GM23338 (cell line): Measurements from ENCODE around the gene HEPACAM. TPM values are rescaled to one million over a fixed set of nuclear protein-coding genes. Genes with fewer than 3 reads are reported as not detected.

Experiments
- ATAC-seq: fragments of 200-7000 bp; cut with Tn5 transposase; 3 replicates; pipeline ENCODE4 v1.9.1; 2020
- DNase-seq: peaks from one replicate; pipeline ENCODE4 v3.0.0-alpha.2; 2015; ENCODE audit warnings: low spot score
- H2AFZ ChIP-seq: fragments of 200-600 bp; sonication (generic); 2 replicates; pipeline ENCODE4 v1.8.0; 2016; ENCODE audit warnings: antibody characterized with exemption, mild to moderate bottlenecking, moderate library complexity
- H3F3A ChIP-seq: fragments of 200-600 bp; sonication (generic); replicated peaks from 2 replicates; pipeline ENCODE4 v1.8.0; 2017; ENCODE audit warnings: antibody characterized with exemption, mixed run types, low read depth
- H3K27ac ChIP-seq: fragments of 200-600 bp; sonication (generic); 2 replicates; pipeline ENCODE4 v1.6.1; 2016; ENCODE audit warnings: low read depth
- H3K27me3 ChIP-seq: fragments of 200-600 bp; sonication (generic); 2 replicates; pipeline ENCODE4 v1.8.0; 2016; ENCODE audit warnings: mild to moderate bottlenecking, mixed run types, moderate library complexity; ENCODE audit not compliant: insufficient read depth
- H3K36me3 ChIP-seq: fragments of 200-600 bp; sonication (generic); 2 replicates; pipeline ENCODE4 v1.8.0; 2016; ENCODE audit warnings: mild to moderate bottlenecking; ENCODE audit not compliant: insufficient read depth
- H3K4me1 ChIP-seq: fragments of 200-600 bp; sonication (generic); 2 replicates; pipeline ENCODE4 v1.8.0; 2016; ENCODE audit warnings: mild to moderate bottlenecking, moderate library complexity; ENCODE audit not compliant: insufficient read depth
- H3K4me2 ChIP-seq: fragments of 200-600 bp; sonication (generic); 2 replicates; pipeline ENCODE4 v1.7.1; 2017; ENCODE audit warnings: mixed run types
- H3K4me3 ChIP-seq: fragments of 200-600 bp; sonication (generic); 2 replicates; pipeline ENCODE4 v1.6.1; 2016; ENCODE audit warnings: mixed run types
- H3K79me2 ChIP-seq: fragments of 200-600 bp; sonication (generic); replicated peaks from 2 replicates; pipeline ENCODE4 v1.8.0; 2017; ENCODE audit warnings: mild to moderate bottlenecking; ENCODE audit not compliant: insufficient read depth
- H3K9me2 ChIP-seq: fragments of 200-600 bp; sonication (generic); 2 replicates; pipeline ENCODE4 v1.8.0; 2017; ENCODE audit not compliant: insufficient read depth
- H4K20me1 ChIP-seq: fragments of 200-600 bp; sonication (generic); replicated peaks from 2 replicates; pipeline ENCODE4 v1.8.0; 2017; ENCODE audit warnings: mild to moderate bottlenecking; ENCODE audit not compliant: insufficient read depth
- H3K27ac Mint-ChIP-seq: 2 replicates; pipeline ENCODE4 v1.8.0; 2020; ENCODE audit warnings: inconsistent platforms, mild to moderate bottlenecking, moderate library complexity, mixed read lengths
- H3K27me3 Mint-ChIP-seq: 3 replicates; pipeline ENCODE4 v1.8.0; 2022; ENCODE audit warnings: low read depth, mild to moderate bottlenecking, moderate library complexity, mixed read lengths, inconsistent platforms; ENCODE audit not compliant: insufficient read depth, poor library complexity
- H3K36me3 Mint-ChIP-seq: 3 replicates; pipeline ENCODE4 v1.8.0; 2021; ENCODE audit warnings: low read depth, mild to moderate bottlenecking, inconsistent platforms, moderate library complexity, mixed read lengths
- H3K4me1 Mint-ChIP-seq: 3 replicates; pipeline ENCODE4 v1.8.0; 2020; ENCODE audit warnings: mild to moderate bottlenecking, inconsistent platforms, mixed read lengths
- H3K4me3 Mint-ChIP-seq: 3 replicates; pipeline ENCODE4 v1.8.0; 2021; ENCODE audit warnings: moderate library complexity, mild to moderate bottlenecking, inconsistent platforms, mixed read lengths
- H3K9me3 Mint-ChIP-seq: 3 replicates; pipeline ENCODE4 v1.8.0; 2020; ENCODE audit warnings: moderate library complexity, mild to moderate bottlenecking, inconsistent platforms, mixed read lengths
- CREB1 ChIP-seq: fragments of 250-450 bp; sonication (Bioruptor Pico); IDR thresholded peaks from 2 replicates; pipeline ENCODE4 v1.5.0; 2020; ENCODE audit warnings: low read depth, mild to moderate bottlenecking, moderate library complexity
- EZH2phosphoT487 ChIP-seq: fragments of 200-600 bp; sonication (generic); IDR thresholded peaks from one replicate; pipeline ENCODE4 v1.8.1; 2018; ENCODE audit warnings: antibody characterized with exemption; ENCODE audit not compliant: unreplicated experiment
- JUNB ChIP-seq: IDR thresholded peaks from one replicate; pipeline ENCODE4 v1.6.1; 2016; ENCODE audit warnings: antibody characterized with exemption; ENCODE audit not compliant: unreplicated experiment
- POLR2AphosphoS5 ChIP-seq: IDR thresholded peaks from 2 replicates; pipeline ENCODE4 v1.6.1; 2016; ENCODE audit warnings: antibody characterized with exemption, low read depth
- STAT1 ChIP-seq: IDR thresholded peaks from one replicate; pipeline ENCODE4 v1.6.1; 2016; ENCODE audit warnings: antibody characterized with exemption; ENCODE audit not compliant: unreplicated experiment
- ZNF114 ChIP-seq: fragments of 250-450 bp; sonication (Bioruptor Pico); IDR thresholded peaks from 2 replicates; pipeline ENCODE4 v1.5.0; 2020; ENCODE audit warnings: mild to moderate bottlenecking, moderate library complexity
- ZNF331 ChIP-seq: fragments of 250-450 bp; sonication (Bioruptor Pico); IDR thresholded peaks from 2 replicates; pipeline ENCODE4 v1.5.0; 2020; ENCODE audit warnings: low read depth, mild to moderate bottlenecking, moderate library complexity
- polyA plus RNA-seq: library from polyadenylated mRNA; unstranded; fragments of >200 nt; fragmentation: Nextera tagmentation; extraction: Ambion mirVana; gene quantifications from 2 replicates; pipeline ENCODE4 v1.2.1, GENCODE V29; 2016
- total RNA-seq: library from RNA; depleted of rRNA; stranded (reverse); fragments of >200 nt; shearing (Covaris generic); gene quantifications from 2 replicates; pipeline ENCODE4 v1.2.3, GENCODE V29; 2014
- TF ChIP-seq, protein P1 (sequence below): IDR thresholded peaks from 2 replicates; pipeline ENCODE4 v1.6.1; 2016; ENCODE audit warnings: antibody characterized with exemption
- TF ChIP-seq, protein P2 (sequence below), 2 experiments: fragments of 200-600 bp in 1 of 2; sonication (generic) in 1 of 2; conservative IDR thresholded peaks; 2 replicates each; pipeline versions ENCODE4 v1.5.1 to v1.6.1; 2016 to 2017; ENCODE audit warnings: antibody characterized with exemption in 2 of 2, low read depth in 2 of 2, mild to moderate bottlenecking in 2 of 2, moderate library complexity in 1 of 2
- TF ChIP-seq, protein P3 (sequence below): fragments of 250-450 bp; sonication (Bioruptor Pico); IDR thresholded peaks from 2 replicates; pipeline ENCODE4 v1.5.0; 2020; ENCODE audit warnings: mild to moderate bottlenecking, moderate library complexity

The HEPACAM gene
- total and polyA plus RNA-seq, 2 experiments from 2014 or later, result 0.17 TPM; not detected in 1

DNA sequence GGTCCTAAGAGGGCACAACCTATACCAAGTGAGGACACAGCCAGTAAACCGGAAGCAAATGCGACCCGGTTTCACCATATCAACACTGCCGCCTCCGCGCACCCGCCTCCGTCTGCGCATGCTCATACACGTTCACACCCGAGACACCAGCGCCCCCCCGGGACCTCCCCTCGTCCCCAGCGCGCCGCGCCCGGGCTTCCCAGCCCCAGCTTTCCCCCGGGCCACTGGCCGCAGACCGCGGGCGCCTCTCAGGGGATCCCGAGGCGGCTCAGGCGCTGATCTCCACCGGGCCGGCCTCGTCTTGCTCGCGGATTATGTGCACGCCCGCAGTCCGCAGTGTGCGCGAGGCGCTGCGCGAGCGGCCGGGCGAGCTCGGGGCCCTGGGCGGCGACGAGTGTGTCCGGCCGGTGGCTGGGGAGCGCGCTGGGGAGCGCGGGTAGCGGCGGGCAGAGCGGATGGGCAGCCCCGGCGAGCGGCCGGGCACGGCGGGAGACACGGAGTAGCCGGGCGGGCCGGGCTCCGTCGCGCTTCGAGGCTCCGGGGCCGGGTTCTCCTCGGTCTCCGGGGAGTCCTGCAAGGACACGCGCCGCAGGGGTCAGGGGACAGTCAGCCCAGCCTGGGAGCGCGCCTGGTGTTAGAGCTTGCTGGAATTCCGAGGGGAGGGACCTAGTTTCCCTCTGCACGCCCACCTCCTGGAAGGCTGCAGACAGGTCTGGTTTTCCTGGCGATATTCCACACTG is 14.8 kb downstream of the HEPACAM start:
- Histone ChIP-seq H3K4me3 (peak overlapping the region; percentile 56), H2AFZ (peak overlapping the region; percentile 91), H3K36me3 (no peaks in the 10 kb centered on the region), H3F3A (0 out of 2 replicates have a peak, but pooled peaks cover 3% of the 10 kb centered on the region), H3K27me3 (peaks cover 69% of the 10 kb centered on the region), H4K20me1 (no peaks in the 10 kb centered on the region), H3K9me2 (peaks cover 12% of the 10 kb centered on the region; the same call in 1 of the 2 replicates), H3K79me2 (no peaks in the 10 kb centered on the region), H3K4me1 (no peaks in the 10 kb centered on the region), H3K4me2 (peak overlapping the region; percentile 83), H3K27ac (no peak overlapping the region)
- H3K27ac Mint-ChIP-seq, result no peak overlapping the region
- H3K36me3 Mint-ChIP-seq, result no peaks in the 10 kb centered on the region; the same call in 1 of the 3 replicates
- H3K27me3 Mint-ChIP-seq, result peaks cover 48% of the 10 kb centered on the region
- peaks cover 19% of the 10 kb centered on the region for H3K9me3 Mint-ChIP-seq
- TF ChIP-seq STAT1, result no peak
- 0 out of 2 replicates have a peak, but pooled peaks have one; percentile 21 for TF ChIP-seq CREB1 (CRISPR knock-in tag)
- TF ChIP-seq, protein P1, sequence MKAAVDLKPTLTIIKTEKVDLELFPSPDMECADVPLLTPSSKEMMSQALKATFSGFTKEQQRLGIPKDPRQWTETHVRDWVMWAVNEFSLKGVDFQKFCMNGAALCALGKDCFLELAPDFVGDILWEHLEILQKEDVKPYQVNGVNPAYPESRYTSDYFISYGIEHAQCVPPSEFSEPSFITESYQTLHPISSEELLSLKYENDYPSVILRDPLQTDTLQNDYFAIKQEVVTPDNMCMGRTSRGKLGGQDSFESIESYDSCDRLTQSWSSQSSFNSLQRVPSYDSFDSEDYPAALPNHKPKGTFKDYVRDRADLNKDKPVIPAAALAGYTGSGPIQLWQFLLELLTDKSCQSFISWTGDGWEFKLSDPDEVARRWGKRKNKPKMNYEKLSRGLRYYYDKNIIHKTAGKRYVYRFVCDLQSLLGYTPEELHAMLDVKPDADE, result no peak
- peaks cover 3% of the 10 kb centered on the region; the same call in 1 of the 3 replicates for H3K4me1 Mint-ChIP-seq
- DNase-seq (peak; percentile 83), ATAC-seq (peak; percentile 85)
- H3K4me3 Mint-ChIP-seq, result peak overlapping the region; percentile 67

DNA sequence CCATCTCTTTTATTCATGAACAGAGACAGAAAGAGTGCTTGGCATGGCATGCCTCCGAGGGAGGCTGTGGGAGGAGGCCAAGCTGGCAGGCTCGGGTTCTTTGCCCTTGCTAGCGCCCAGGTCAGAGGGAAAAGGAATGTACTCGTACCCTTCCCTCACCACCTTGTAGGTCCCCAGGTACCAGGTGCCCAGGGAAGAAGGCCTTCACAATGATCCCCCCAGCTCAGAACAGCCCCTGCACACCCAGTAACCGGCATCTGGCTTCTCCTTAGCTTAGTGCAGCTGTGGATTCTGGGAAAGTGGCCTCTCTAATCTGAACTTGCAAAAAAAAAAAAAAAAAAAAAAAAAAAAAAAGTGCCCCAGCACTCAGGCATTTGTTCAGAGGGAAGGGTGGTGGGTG is 15.5 kb downstream of the HEPACAM start:
- H3K27me3 Mint-ChIP-seq, result peaks cover 50% of the 10 kb centered on the region
- Histone ChIP-seq H3F3A (0 out of 2 replicates have a peak, but pooled peaks cover 3% of the 10 kb centered on the region), H3K27me3 (peaks cover 69% of the 10 kb centered on the region), H4K20me1 (no peaks in the 10 kb centered on the region), H3K36me3 (no peaks in the 10 kb centered on the region), H3K4me1 (no peaks in the 10 kb centered on the region), H3K79me2 (no peaks in the 10 kb centered on the region), H2AFZ (peak overlapping the region; percentile 91), H3K4me3 (peak overlapping the region; percentile 56), H3K27ac (no peak overlapping the region), H3K9me2 (peaks cover 12% of the 10 kb centered on the region; the same call in 1 of the 2 replicates), H3K4me2 (peak overlapping the region; percentile 83)
- no peak overlapping the region for H3K27ac Mint-ChIP-seq
- peaks cover 19% of the 10 kb centered on the region for H3K9me3 Mint-ChIP-seq
- DNase-seq, result no peak
- peaks cover 3% of the 10 kb centered on the region; the same call in 1 of the 3 replicates for H3K4me1 Mint-ChIP-seq
- ATAC-seq, result no peak
- peak overlapping the region; percentile 67 for H3K4me3 Mint-ChIP-seq
- H3K36me3 Mint-ChIP-seq, result no peaks in the 10 kb centered on the region; the same call in 1 of the 3 replicates
- TF ChIP-seq EZH2phosphoT487 (no peak), ZNF114 (CRISPR knock-in tag) (no peak), POLR2AphosphoS5 (no peak), JUNB (no peak), STAT1 (no peak), ZNF331 (CRISPR knock-in tag) (no peak)
- TF ChIP-seq, protein P1, result no peak
- TF ChIP-seq, protein P2, sequence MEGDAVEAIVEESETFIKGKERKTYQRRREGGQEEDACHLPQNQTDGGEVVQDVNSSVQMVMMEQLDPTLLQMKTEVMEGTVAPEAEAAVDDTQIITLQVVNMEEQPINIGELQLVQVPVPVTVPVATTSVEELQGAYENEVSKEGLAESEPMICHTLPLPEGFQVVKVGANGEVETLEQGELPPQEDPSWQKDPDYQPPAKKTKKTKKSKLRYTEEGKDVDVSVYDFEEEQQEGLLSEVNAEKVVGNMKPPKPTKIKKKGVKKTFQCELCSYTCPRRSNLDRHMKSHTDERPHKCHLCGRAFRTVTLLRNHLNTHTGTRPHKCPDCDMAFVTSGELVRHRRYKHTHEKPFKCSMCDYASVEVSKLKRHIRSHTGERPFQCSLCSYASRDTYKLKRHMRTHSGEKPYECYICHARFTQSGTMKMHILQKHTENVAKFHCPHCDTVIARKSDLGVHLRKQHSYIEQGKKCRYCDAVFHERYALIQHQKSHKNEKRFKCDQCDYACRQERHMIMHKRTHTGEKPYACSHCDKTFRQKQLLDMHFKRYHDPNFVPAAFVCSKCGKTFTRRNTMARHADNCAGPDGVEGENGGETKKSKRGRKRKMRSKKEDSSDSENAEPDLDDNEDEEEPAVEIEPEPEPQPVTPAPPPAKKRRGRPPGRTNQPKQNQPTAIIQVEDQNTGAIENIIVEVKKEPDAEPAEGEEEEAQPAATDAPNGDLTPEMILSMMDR (conservative IDR thresholded peaks at IDR 0.05; ENCODE audit: low read depth in 2 of 2), result no peak
- TF ChIP-seq, protein P3, sequence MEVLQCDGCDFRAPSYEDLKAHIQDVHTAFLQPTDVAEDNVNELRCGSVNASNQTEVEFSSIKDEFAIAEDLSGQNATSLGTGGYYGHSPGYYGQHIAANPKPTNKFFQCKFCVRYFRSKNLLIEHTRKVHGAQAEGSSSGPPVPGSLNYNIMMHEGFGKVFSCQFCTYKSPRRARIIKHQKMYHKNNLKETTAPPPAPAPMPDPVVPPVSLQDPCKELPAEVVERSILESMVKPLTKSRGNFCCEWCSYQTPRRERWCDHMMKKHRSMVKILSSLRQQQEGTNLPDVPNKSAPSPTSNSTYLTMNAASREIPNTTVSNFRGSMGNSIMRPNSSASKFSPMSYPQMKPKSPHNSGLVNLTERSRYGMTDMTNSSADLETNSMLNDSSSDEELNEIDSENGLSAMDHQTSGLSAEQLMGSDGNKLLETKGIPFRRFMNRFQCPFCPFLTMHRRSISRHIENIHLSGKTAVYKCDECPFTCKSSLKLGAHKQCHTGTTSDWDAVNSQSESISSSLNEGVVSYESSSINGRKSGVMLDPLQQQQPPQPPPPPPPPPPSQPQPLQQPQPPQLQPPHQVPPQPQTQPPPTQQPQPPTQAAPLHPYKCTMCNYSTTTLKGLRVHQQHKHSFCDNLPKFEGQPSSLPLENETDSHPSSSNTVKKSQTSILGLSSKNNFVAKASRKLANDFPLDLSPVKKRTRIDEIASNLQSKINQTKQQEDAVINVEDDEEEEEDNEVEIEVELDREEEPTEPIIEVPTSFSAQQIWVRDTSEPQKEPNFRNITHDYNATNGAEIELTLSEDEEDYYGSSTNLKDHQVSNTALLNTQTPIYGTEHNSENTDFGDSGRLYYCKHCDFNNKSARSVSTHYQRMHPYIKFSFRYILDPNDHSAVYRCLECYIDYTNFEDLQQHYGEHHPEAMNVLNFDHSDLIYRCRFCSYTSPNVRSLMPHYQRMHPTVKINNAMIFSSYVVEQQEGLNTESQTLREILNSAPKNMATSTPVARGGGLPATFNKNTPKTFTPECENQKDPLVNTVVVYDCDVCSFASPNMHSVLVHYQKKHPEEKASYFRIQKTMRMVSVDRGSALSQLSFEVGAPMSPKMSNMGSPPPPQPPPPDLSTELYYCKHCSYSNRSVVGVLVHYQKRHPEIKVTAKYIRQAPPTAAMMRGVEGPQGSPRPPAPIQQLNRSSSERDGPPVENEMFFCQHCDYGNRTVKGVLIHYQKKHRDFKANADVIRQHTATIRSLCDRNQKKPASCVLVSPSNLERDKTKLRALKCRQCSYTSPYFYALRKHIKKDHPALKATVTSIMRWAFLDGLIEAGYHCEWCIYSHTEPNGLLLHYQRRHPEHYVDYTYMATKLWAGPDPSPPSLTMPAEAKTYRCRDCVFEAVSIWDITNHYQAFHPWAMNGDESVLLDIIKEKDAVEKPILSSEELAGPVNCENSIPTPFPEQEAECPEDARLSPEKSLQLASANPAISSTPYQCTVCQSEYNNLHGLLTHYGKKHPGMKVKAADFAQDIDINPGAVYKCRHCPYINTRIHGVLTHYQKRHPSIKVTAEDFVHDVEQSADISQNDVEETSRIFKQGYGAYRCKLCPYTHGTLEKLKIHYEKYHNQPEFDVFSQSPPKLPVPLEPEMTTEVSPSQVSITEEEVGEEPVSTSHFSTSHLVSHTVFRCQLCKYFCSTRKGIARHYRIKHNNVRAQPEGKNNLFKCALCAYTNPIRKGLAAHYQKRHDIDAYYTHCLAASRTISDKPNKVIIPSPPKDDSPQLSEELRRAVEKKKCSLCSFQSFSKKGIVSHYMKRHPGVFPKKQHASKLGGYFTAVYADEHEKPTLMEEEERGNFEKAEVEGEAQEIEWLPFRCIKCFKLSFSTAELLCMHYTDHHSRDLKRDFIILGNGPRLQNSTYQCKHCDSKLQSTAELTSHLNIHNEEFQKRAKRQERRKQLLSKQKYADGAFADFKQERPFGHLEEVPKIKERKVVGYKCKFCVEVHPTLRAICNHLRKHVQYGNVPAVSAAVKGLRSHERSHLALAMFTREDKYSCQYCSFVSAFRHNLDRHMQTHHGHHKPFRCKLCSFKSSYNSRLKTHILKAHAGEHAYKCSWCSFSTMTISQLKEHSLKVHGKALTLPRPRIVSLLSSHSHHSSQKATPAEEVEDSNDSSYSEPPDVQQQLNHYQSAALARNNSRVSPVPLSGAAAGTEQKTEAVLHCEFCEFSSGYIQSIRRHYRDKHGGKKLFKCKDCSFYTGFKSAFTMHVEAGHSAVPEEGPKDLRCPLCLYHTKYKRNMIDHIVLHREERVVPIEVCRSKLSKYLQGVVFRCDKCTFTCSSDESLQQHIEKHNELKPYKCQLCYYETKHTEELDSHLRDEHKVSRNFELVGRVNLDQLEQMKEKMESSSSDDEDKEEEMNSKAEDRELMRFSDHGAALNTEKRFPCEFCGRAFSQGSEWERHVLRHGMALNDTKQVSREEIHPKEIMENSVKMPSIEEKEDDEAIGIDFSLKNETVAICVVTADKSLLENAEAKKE (CRISPR knock-in tag), result no peak
